NT2/D1 (cell line): ENCODE measurements around the gene SKIC8.
"Not testable (repeated sequence)": the region's sequence is repeated elsewhere in the genome, so short reads cannot be mapped to it uniquely, and the experiment has no call there.

Experiments
- DNase-seq: peaks from one replicate; pipeline ENCODE4 v3.0.0-alpha.2; 2011; ENCODE audit warnings: low read depth, low spot score
- H3K27me3 ChIP-seq: 2 replicates; pipeline ENCODE4 v1.6.0; 2011; ENCODE audit warnings: mild to moderate bottlenecking; ENCODE audit not compliant: insufficient read length, insufficient read depth
- H3K36me3 ChIP-seq: 2 replicates; pipeline ENCODE4 v1.6.1; 2011; ENCODE audit warnings: mild to moderate bottlenecking, low read length, mixed read lengths; ENCODE audit not compliant: insufficient read depth, insufficient read length
- H3K4me1 ChIP-seq: 2 replicates; pipeline ENCODE4 v1.5.1; 2011; ENCODE audit not compliant: insufficient read depth, insufficient read length
- H3K4me3 ChIP-seq: 2 replicates; pipeline ENCODE4 v1.5.1; 2011; ENCODE audit warnings: low read depth; ENCODE audit not compliant: insufficient read length
- H3K9ac ChIP-seq: 2 replicates; pipeline ENCODE4 v1.6.0; 2011; ENCODE audit warnings: low read depth; ENCODE audit not compliant: insufficient read length
- H3K9me3 ChIP-seq: 2 replicates; pipeline ENCODE4 v1.5.1; 2011; ENCODE audit warnings: mild to moderate bottlenecking, low read length; ENCODE audit not compliant: insufficient read depth
- SUZ12 ChIP-seq: IDR thresholded peaks from 2 replicates; pipeline ENCODE4 v1.6.1; 2011; ENCODE audit not compliant: insufficient read length, insufficient read depth; ENCODE audit errors: extremely low read depth
- YY1 ChIP-seq: IDR thresholded peaks from 2 replicates; pipeline ENCODE4 v1.6.1; 2011; ENCODE audit not compliant: insufficient read length, insufficient read depth
- ZNF274 ChIP-seq: IDR thresholded peaks from 2 replicates; pipeline ENCODE4 v1.6.1; 2011; ENCODE audit warnings: mild to moderate bottlenecking, low read depth, low read length

The SKIC8 gene

DNA sequence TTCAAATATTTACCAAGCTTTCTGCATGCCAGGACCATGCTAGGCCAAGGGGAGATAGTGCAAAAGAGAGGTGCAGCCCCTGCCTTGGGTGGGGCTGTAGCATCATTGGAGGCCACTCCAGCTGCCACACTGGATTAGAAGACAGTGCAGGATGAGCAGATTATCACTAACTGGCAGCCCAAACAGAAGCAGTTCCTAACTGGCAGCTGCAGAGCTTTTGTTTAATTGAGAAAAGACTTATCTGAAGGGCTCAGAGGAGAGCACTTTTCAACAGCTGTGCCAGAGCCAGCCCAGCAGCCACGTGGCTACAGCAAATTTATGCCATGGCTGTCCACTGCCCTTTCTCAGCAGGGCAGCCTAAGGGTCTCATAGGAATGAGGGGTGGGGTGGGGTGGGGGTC, 51.5 kb downstream of the SKIC8 start:
- Histone ChIP-seq H3K27me3 (no peaks in the 10 kb centered on the region), H3K9me3 (peaks cover 12% of the 10 kb centered on the region; the same call in 1 of the 2 replicates), H3K36me3 (no peaks in the 10 kb centered on the region), H3K4me3 (no peak overlapping the region), H3K9ac (no peak overlapping the region), H3K4me1 (peaks cover 14% of the 10 kb centered on the region)
- TF ChIP-seq YY1 (no peak), ZNF274 (no peak), SUZ12 (no peak)
- no peak for DNase-seq

DNA sequence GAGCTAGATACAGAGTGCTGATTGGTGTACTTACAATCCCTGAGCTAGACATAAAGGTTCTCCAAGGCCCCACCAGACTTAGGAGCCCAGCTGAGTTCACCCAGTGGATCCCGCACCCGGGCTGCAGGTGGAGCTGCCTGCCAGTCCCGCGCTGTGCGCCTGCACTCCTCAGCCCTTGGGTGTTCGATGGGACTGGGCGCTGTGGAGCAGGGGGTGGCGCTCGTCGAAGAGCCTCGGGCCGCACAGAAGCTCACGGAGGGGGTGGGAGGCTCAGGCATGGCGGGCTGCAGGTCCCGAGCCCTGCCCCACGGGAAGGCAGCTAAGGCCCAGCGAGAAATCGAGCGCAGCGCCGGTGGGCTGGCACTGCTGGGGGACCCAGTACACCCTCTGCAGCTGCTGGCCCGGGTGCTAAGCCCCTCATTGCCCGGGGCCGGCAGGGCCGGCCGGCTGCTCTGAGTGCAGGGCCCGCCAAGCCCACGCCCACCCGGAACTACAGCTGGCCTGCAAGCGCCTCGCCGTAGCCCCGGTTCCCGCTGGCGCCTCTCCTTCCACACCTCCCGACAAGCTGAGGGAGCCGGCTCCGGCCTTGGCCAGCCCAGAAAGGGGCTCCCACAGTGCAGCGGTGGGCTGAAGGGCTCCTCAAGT, 53.3 kb downstream of the SKIC8 start:
- H3K9me3 ChIP-seq, result peaks cover 12% of the 10 kb centered on the region; the same call in 1 of the 2 replicates
- H3K9ac ChIP-seq, H3K36me3 ChIP-seq, H3K27me3 ChIP-seq, DNase-seq, H3K4me3 ChIP-seq: not testable (repeated sequence)
- H3K4me1 ChIP-seq, result peaks cover 19% of the 10 kb centered on the region

DNA sequence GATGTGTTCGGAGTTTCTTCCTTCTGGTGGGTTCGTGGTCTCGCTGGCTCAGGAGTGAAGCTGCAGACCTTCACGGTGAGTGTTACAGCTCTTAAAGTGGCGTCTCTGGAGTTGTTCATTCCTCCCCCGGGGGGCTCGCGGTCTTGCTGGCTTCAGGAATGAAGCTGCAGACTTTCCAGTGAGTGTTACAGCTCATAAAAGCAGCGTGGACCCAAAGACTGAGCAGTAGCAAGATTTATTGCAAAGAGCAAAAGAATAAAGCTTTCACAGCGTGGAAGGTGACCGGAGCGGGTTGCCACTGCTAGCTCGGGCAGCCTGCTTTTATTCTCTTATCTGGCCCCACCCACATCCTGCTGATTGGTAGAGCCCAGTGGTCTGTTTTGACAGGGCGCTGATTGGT, 54.0 kb downstream of the SKIC8 start:
- H3K9ac ChIP-seq, DNase-seq, H3K36me3 ChIP-seq, H3K27me3 ChIP-seq, H3K4me3 ChIP-seq: not testable (repeated sequence)
- peaks cover 12% of the 10 kb centered on the region; the same call in 1 of the 2 replicates for H3K9me3 ChIP-seq
- H3K4me1 ChIP-seq, result peaks cover 19% of the 10 kb centered on the region

DNA sequence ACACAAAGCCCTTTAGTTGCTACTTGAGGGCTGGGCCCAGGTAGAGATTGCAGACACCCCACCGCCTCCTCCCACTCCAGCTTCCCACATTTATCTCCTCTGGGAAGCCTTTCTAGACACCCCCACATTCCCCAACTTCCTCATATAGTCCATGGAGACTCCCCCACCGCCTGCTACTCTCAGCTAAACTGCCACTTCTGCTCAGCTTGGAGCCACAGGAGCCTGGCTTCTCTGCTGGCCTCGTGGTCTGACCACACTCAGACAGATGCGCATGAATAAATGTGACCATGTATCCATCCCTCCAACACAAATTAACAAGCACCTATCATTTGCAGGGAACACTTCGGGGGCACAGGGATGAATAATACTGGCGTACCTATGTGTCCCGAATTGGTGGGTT, 54.5 kb downstream of the SKIC8 start:
- Histone ChIP-seq H3K27me3 (no peaks in the 10 kb centered on the region), H3K9ac (no peak overlapping the region), H3K9me3 (peaks cover 12% of the 10 kb centered on the region; the same call in 1 of the 2 replicates), H3K4me1 (peaks cover 19% of the 10 kb centered on the region), H3K36me3 (no peaks in the 10 kb centered on the region), H3K4me3 (no peak overlapping the region)
- TF ChIP-seq ZNF274, result no peak
- TF ChIP-seq YY1, result no peak
- TF ChIP-seq SUZ12, result no peak
- no peak for DNase-seq

DNA sequence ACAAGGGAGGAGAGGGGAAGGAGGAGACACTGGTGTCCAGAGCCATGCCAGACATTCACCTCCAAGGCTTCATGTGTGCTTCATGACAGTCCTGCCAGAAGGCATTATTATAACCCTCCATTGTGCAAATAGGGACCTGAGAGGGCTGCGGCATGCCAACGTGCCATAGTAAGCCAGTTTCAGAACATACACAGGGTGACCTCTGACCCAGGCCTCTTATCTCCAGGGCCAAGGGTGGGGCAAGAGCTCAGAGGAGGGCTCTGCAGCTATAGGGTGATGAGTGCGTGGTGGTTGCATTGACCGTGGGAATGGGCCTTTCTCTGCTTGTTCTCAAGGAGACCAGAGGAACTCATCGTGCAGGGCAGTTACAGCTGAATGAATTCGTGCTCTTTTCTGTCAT, 55.3 kb downstream of the SKIC8 start:
- no peak overlapping the region for H3K9ac ChIP-seq
- H3K4me3 ChIP-seq, result no peak overlapping the region
- TF ChIP-seq ZNF274, result no peak
- no peak for TF ChIP-seq YY1
- TF ChIP-seq SUZ12, result no peak

DNA sequence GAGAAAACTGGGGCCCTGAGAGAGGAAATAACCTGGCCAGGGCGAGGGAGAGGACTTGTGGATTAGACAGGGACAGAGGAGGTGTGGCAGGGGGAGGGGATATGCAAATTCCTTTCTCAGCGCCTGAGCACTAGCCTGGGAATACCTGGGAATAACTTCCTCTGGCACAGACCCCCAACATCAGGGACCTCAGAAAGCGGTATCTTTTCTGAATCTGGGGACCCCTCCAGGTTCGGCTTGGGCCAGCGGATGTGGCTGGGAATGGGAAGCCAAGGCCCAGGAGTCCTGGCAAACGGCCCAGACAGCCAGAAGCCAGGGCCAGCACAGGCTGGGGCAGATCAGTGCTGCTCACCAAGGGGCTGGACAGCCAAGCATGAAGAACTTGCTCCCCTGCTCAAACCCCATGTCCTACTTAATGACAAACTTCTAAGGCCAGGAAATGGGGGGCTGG, 55.9 kb downstream of the SKIC8 start:
- Histone ChIP-seq H3K4me1 (peaks cover 15% of the 10 kb centered on the region), H3K27me3 (no peaks in the 10 kb centered on the region), H3K36me3 (no peaks in the 10 kb centered on the region), H3K9ac (peak overlapping the region; percentile 26), H3K4me3 (no peak overlapping the region), H3K9me3 (peaks cover 12% of the 10 kb centered on the region; the same call in 1 of the 2 replicates)
- TF ChIP-seq SUZ12, result no peak
- TF ChIP-seq YY1, result no peak
- TF ChIP-seq ZNF274, result no peak
- peak; percentile 54 for DNase-seq

More for the DNA sequence above, 55.3 kb downstream of the SKIC8 start:
- H3K9me3 ChIP-seq, result peaks cover 12% of the 10 kb centered on the region; the same call in 1 of the 2 replicates
- peaks cover 15% of the 10 kb centered on the region for H3K4me1 ChIP-seq
- no peak for DNase-seq
- no peaks in the 10 kb centered on the region for H3K27me3 ChIP-seq
- H3K36me3 ChIP-seq, result no peaks in the 10 kb centered on the region

DNA sequence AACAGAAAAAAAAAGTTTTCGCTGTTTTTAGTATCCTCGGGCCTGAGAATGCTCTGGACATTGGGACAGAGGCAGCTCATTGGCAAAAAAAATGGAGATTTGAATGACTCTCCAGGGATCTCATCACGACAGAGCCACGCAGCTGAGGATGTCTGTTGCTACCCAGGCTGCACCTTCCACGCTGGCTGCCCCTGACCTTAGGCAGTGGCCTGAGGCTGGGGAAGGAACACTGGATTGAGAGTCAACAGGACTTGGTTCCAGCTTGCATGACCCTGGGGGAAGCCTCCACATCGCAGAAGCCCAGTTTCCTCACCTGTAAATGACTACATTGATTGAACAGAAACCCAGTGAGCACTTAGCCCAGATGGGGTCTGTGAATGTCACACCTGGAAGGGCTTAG, 56.4 kb downstream of the SKIC8 start:
- H3K36me3 ChIP-seq, result no peaks in the 10 kb centered on the region
- H3K27me3 ChIP-seq, result no peaks in the 10 kb centered on the region
- peaks cover 12% of the 10 kb centered on the region; the same call in 1 of the 2 replicates for H3K9me3 ChIP-seq
- no peak overlapping the region for H3K4me3 ChIP-seq
- no peak for TF ChIP-seq YY1
- no peak for TF ChIP-seq SUZ12
- no peak for TF ChIP-seq ZNF274
- H3K4me1 ChIP-seq, result peaks cover 15% of the 10 kb centered on the region
- no peak for DNase-seq
- H3K9ac ChIP-seq, result no peak overlapping the region

DNA sequence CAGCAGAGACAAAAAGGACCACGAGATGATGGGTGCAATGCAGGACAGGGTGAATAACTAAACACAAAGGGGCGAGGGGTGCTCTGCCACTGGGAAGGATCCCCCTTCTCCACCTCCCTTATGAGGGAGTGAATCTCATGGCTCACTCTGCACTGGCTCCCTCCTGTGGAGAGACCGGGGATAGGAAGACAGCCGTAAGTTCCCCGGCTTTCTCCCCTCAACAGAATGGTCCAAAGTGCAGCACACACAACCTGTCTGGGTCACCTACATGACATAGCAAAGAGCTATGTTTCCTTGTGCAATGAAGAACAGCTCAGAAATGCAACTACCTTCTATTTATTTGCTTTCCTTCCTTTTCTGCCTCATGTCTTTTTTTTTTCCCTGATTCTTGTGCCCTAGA, 57.3 kb downstream of the SKIC8 start:
- no peaks in the 10 kb centered on the region for H3K36me3 ChIP-seq
- no peak overlapping the region for H3K4me3 ChIP-seq
- H3K9me3 ChIP-seq, result peaks cover 11% of the 10 kb centered on the region; the same call in 1 of the 2 replicates
- TF ChIP-seq SUZ12 (no peak), YY1 (no peak), ZNF274 (no peak)
- H3K4me1 ChIP-seq, result peaks cover 15% of the 10 kb centered on the region
- no peaks in the 10 kb centered on the region for H3K27me3 ChIP-seq
- H3K9ac ChIP-seq, result peak overlapping the region; percentile 12
- no peak for DNase-seq
